NT2/D1 (cell line): ENCODE results near the gene PEX19.

Experiments
- SUZ12 ChIP-seq: IDR thresholded peaks from 2 replicates; pipeline ENCODE4 v1.6.1; 2011; ENCODE audit not compliant: insufficient read length, insufficient read depth; ENCODE audit errors: extremely low read depth
- YY1 ChIP-seq: IDR thresholded peaks from 2 replicates; pipeline ENCODE4 v1.6.1; 2011; ENCODE audit not compliant: insufficient read length, insufficient read depth
- ZNF274 ChIP-seq: IDR thresholded peaks from 2 replicates; pipeline ENCODE4 v1.6.1; 2011; ENCODE audit warnings: mild to moderate bottlenecking, low read depth, low read length

DNA sequence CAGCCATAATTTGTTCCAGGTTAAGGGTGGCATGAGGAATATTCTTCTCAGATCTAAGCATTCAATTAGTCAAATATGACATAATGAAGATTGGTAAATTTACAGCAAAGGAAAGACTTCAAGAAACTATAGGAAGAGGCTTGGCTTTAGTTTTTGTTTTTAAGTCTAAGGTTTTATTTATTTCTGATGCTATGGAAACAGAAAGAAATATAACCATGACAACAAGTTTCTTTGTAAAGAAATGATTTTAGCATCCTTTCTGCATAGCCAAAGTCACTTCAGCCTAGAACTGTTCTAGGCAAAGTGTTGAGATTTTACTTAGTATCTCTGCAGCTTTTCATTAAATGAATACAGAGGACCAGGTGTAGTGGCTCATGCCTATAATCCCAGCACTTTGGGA lies 52.0 kb downstream of the PEX19 start:
- TF ChIP-seq SUZ12 (no peak), YY1 (no peak), ZNF274 (no peak)
